ENCODE data around the gene CADPS2.

Gene CADPS2

DNA sequence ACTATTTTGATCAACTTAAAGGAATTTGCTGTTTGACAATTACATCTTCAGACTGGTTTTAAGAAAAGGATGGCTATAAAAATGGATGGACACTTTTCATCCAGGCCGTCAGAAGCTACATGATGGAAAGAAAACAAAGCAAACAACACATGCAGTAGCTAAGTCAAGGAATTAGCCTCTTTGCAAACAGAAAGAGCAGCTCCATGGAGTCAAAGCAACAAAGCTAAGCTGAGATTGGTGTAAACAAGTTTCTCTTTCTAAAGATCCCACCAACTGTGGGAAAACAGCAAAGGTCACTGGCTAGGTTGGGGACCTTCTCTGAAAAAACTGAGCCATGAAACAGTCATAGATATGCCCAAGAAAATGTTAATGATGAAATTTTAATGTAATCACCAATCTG, 286.2 kb downstream of the CADPS2 start:
- no peak for DNase-seq

- no peak for DNase-seq
These were observed 289.0 kb downstream of the CADPS2 start for GRCh38 chr7:122597277-122597676.

- DNase-seq = no peak
These were observed 290.4 kb downstream of the CADPS2 start for GRCh38 chr7:122595885-122596284.

DNA sequence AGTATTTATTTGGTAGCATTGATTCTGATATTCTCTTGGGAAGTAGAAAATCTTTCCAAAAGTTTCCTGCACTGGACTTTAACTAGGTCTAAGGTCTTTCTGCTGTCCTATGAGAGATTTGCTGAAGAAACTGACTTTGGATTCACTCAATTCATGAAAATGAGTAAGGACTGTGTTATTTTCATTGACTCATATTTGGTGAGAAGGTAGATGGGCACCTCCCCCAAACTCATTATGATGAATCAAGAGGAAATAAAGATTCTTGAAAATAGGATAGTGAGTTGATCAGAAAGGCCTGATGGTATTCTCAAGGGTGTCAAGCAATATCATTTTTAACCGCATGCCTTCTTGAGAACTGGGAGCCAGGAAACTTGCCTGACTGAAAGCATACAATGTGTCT, 297.6 kb downstream of the CADPS2 start:
- DNase-seq = no peak

DNA sequence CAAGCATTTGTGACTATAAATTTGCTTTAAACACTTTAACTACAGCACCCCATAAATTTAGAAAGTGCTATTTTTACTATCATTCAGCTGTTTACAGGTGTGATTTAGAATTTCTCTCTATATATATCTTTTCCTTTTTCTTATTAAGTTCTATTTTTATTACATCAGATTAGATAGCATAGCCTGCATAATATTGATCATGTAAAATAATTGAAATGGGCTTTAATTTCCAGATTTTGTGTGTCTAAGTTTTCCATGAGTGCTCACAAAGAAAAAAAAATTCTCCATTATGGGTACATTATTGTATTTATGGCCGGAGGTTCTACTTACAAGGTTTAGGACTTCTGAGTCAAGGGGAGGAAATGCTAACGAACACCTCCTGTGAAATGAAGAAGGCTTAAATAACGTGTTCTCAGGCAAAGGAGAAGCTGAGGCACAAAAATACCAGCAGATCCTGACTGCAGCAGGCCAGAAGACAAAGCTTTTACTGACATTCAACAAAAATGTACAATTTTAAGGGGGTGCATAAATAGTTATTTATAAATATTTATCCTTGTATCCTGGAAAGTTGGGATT, 301.5 kb downstream of the CADPS2 start:
- DNase-seq = peak; percentile 1

GRCh38 chr7:122578350-122578749, 307.9 kb downstream of the CADPS2 start:
- no peak for DNase-seq

- no peak for DNase-seq
These were observed 308.7 kb downstream of the CADPS2 start for GRCh38 chr7:122577449-122578003.

DNA sequence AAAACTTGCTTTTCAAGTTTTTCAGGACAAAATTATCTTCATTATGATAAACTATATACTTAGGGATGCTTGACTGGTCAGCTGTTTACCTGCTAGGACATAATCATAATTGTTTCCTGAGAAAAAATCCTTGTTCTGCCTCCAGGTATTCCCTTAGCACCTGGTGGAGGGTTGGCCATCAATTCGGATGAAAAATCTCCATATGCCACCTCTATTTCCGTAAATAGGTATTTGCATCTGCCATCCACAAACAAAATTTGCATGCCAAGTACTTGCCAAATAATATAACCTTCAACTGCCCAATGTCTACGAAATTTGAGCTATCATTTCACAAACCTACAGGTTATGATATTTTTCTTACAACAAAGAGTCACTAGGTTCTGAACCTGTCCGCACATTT, 313.6 kb downstream of the CADPS2 start:
- no peak for DNase-seq

GRCh38 chr7:122561326-122561725, 324.9 kb downstream of the CADPS2 start:
- no peak for DNase-seq

DNA sequence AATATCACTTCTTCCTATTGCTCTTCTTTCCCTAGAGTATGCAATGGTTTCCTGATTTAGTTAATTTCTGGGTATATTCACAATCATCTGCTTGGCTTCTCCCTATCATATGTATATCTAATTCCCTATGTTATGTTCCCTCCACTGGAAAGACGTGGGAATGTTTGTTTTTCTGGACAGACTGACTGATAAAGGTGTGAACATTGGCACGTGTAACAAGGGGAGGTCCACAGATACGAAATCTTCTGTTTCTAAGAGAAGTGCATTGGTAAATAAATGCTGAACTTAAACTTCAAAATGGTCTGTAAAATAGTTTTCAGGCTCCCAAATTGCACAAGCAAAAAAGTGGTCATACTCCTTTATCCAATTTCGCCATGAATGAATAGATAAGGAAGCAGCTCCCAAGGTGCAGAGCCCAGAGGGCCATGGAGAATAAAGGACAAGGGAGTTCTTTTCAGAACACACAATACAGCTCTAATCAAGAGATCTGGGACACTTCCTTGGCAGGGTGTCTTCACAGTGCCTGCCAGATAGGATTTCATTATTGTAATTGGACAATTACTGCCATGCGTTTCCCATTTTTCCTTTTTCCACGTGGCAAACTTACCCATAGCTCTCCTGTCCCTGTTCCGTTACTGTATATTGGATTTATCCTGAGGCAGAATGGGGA, 329.3 kb downstream of the CADPS2 start:
- no peak for DNase-seq

DNA sequence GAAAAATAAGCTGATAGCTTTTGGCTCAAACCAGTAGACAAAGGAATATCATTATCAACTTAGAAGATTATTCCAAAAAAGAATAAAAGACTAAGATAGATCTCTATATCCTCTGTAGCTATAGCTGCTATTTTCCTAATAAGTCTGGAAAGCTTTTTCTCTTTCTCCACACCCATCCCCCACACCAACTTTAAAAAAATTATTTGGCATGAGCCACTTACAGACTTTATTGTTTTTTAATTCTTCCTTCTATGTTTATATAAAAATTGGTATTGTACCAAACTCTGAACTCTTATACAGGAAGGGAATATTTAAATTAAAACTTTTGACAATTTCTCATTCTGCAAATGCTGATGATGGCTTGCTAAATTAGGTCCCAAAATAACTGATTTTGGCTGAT, 330.0 kb downstream of the CADPS2 start:
- DNase-seq = no peak

DNA sequence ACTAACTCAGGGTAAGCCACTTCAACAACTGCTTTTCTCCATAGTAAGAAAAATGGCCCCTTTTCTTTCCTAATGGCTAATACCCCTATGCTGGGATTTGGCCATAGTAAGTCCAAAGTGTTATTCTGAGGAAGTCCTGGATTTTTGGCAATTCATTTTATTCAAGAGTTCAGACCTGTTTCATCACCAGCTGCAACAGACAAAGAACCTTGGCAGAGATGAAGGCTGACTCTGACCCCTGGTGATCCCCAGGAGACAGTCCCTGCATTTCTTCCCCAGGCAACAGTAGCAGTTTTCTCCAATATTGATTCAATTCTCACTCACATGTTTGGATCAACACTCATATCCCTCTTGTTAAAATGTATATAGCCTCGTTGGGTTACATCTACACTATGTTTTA, 332.5 kb downstream of the CADPS2 start:
- no peak for DNase-seq

GRCh38 chr7:122552769-122553168, 333.5 kb downstream of the CADPS2 start:
- no peak for DNase-seq

DNA sequence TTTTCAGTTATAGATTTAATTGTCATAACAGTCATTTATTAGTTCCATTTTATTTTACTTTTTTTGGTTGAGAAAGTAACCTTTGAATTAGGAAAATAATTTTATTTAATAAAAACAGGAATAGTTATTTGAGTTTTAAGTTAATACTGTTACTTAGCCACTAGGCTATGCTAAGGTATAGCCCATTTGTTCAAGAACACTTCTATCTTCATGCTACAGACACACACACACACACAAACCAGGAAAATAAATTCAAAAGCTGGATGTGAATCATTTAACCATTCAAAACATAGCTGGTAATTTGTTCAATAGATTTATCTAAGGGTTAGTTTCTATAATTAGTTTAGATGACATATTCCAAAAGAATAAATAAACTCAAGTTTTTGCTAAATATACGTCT, 335.7 kb downstream of the CADPS2 start:
- DNase-seq = no peak

DNA sequence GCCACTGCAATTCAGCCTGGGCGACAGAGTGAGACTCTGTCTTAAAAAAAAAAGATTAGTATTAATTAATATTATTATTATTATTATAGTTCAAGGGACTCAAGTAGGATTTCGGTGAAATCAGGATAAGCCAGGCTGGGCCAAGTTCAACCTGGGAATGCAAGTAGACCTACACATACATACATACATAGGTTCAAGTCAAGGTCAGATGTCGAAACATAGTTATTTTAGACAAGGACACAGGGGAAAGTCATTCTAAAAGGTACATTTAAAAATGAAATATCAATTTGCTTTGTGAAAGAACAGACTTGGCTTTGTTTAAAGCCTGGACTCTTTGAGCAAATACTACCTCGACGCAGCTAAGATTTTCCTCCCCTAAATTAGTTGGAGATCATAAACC, 336.7 kb downstream of the CADPS2 start:
- DNase-seq = no peak

- DNase-seq = no peak
These were observed 339.8 kb downstream of the CADPS2 start for GRCh38 chr7:122546496-122546895.

- no peak for DNase-seq
These were observed 341.8 kb downstream of the CADPS2 start for GRCh38 chr7:122544463-122544862.

DNA sequence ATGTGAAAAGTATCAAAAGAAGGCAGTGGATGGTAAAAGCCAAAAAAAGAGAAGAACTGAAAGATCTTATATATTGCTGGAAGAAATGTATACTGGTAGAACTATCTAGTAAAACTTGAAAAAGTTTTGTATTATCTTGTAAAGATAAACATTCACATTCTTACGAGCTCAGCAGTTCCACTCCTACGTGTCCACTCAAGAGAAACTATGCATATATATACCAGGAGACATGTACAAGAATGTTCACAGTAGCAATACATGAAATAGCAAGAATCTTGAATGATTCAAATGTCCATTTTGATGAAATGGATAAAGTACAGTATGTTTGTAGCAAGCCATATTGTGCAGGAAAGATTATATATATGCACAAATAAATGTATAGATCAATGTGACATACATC, 342.4 kb downstream of the CADPS2 start:
- DNase-seq = no peak

DNA sequence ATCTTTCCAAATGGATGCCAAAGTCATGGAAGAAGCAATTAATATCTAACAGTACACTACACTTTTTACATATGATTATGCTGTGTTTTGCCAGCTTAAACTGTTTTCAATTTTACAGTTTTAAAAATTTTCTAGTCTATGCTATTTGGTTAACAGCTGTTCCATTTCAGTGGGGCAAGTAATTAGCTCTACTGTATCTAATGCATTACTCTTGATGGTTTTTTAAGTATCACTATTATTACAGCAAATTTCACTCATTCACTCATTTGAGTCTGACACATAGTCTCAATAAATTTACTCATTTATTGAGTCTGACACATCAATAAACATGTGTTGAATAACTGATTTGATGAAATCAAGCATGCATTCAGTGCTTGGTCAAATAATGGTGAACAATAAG, 343.1 kb downstream of the CADPS2 start:
- DNase-seq = no peak

DNA sequence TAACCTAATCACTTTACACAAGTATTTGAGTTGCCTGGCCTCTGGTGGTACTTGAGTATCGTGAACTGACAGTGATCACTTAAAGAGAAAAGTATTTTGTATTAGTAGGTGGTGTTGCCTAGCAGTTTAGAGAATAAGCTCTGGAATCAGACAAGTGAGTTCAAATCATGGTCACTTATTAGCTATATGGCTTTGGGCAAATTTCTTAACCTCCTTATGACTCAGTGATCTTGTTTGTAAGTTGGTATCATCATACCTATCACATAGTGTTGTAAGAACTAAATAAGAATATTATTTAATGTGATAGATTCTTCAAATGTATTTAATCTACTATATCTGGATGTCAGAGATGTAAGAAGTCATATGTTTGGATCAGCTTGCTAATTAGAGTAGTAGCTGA, 351.2 kb downstream of the CADPS2 start:
- DNase-seq = no peak

DNA sequence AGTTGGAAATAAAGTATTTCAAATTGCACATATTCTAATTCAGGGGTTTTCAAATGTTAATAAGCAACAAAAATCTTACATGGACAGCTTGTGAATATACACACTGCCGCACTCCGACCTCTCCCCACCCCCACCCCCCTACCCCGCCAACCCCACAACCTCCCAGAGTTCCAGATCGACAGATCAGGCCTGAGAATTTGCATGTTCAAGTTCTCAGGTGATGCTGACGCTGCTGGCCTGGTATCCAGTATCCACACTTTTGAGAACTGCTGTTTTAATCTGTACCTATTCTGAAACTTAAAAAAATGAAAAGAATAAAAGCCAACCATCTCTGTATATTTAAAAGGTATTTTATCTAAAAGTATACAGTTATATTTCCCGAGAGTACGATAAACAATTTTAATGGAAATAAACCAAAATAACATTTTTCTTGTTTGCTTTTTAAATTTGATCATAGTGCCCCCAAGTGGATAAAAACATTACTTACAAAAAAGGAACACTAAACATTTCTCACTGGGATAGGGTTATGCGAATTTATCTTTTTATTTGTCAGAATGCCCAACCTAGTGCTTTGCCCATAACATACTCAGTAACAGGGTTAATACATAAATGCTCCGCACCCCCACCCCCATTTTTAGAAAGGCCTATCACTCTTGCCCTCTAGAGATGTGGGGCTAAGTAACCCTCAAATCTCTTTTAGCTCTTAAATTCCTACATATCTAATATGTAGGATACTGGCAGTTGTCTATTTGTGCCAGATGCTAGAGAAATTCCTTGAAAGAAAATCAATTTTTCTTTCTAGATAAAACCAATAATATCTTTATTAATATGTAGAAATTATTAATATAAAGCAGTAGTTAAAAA, 353.6 kb downstream of the CADPS2 start:
- no peak for DNase-seq

DNA sequence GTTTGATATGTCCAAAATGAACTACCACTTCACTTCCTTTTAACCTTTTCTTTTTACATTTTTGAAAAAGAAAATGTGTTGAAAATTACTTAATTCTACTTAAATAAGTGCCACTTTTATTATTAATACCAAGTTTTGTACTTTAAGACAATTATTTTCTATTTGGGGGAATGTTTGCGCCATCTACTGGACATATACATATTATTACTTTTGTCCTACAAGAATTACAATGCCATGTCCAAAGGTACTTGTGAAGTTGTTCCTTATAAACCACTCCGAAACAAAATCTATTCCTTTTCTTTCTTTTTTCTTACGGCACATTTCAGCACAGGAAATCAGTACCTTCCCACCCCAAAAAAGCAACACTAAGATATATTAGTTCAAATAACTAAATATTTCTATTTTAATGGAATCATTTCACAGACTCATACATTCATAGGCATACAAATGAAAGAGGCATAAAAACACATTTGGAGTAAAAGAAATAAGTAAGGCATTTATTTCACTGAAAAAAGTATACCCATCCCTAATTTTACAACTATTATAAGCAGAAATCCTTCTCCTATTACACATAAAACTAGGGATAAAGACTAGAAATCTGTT, 357.3 kb downstream of the CADPS2 start:
- no peak for DNase-seq

DNA sequence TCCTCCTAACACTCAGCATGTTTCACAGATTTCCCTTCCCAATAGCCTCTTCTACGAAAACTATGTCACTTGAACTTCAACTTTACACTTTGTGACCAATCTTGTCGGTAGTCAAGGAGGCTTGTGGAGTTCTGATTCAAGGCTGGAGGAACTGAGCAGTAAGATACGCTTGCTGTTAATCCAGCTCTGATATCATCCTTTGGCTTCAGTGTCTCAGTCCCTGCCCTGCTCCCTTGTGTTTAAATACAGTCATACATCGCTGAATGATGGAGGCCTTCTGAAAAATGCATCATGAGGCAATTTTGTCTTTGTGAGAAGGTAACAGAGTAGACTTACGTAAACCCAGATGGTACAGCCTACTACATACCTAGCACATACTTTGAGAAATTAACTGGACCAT, 360.9 kb downstream of the CADPS2 start:
- no peak for DNase-seq

All from right kidney (tissue), 1 donor.